PFSK-1 (cell line): ENCODE data around the gene RALGAPB.

Source experiments
- FOXP2 ChIP-seq: optimal IDR thresholded peaks from 2 replicates; pipeline ENCODE3; 2011; ENCODE audit warnings: borderline replicate concordance, control low read depth, inconsistent platforms; ENCODE audit not compliant: insufficient read depth; ENCODE audit errors: extremely low read length, extremely low read depth
- POLR2AphosphoS5 ChIP-seq: IDR thresholded peaks from 2 replicates; pipeline ENCODE4 v1.6.1; 2012; ENCODE audit warnings: low read depth, mild to moderate bottlenecking, control low read depth, low read length, moderate library complexity
- REST ChIP-seq, 2 experiments: IDR thresholded peaks; 2 replicates each; pipeline versions ENCODE4 v1.6.1 to v1.8.0; 2011 to 2012; ENCODE audit warnings: low read depth in 2 of 2, low read length in 2 of 2, control low read depth in 1 of 2, inconsistent platforms in 1 of 2, mild to moderate bottlenecking in 1 of 2, moderate library complexity in 1 of 2; ENCODE audit not compliant: insufficient read depth in 1 of 2
- SIN3A ChIP-seq: IDR thresholded peaks from 2 replicates; pipeline ENCODE4 v1.6.1; 2012; ENCODE audit warnings: mild to moderate bottlenecking, low read length, moderate library complexity, borderline replicate concordance; ENCODE audit not compliant: insufficient read depth
- TAF1 ChIP-seq: IDR thresholded peaks from 2 replicates; pipeline ENCODE4 v1.6.1; 2012; ENCODE audit warnings: low read length, control low read depth, borderline replicate concordance; ENCODE audit not compliant: insufficient read depth

RALGAPB gene

GRCh38 chr20:38543014-38543906, 70.6 kb downstream of the RALGAPB start:
- no peak for TF ChIP-seq REST (IDR thresholded peaks at IDR 0.05; ENCODE audit: insufficient read depth in 1 of 2, low read depth in 2 of 2, low read length in 2 of 2)
- no peak for TF ChIP-seq FOXP2
- no peak for TF ChIP-seq TAF1
- TF ChIP-seq SIN3A, result no peak
- TF ChIP-seq POLR2AphosphoS5, result no peak

- TF ChIP-seq TAF1, result no peak
- TF ChIP-seq SIN3A, result no peak
- TF ChIP-seq REST (IDR thresholded peaks at IDR 0.05; ENCODE audit: insufficient read depth in 1 of 2, low read depth in 2 of 2, low read length in 2 of 2), result no peak
These were observed 73.1 kb downstream of the RALGAPB start for GRCh38 chr20:38545771-38546170.

GRCh38 chr20:38547288-38548085, 74.8 kb downstream of the RALGAPB start:
- no peak for TF ChIP-seq FOXP2
- TF ChIP-seq SIN3A, result no peak
- no peak for TF ChIP-seq POLR2AphosphoS5
- TF ChIP-seq REST (IDR thresholded peaks at IDR 0.05; ENCODE audit: insufficient read depth in 1 of 2, low read depth in 2 of 2, low read length in 2 of 2), result no peak
- TF ChIP-seq TAF1, result no peak

- no peak for TF ChIP-seq SIN3A
- TF ChIP-seq REST (IDR thresholded peaks at IDR 0.05; ENCODE audit: insufficient read depth in 1 of 2, low read depth in 2 of 2, low read length in 2 of 2), result no peak
- no peak for TF ChIP-seq TAF1
- TF ChIP-seq POLR2AphosphoS5, result no peak
- no peak for TF ChIP-seq FOXP2
These were observed 75.9 kb downstream of the RALGAPB start for GRCh38 chr20:38548356-38549083.
